ENCODE results near the gene DLGAP3. TPM values are rescaled to one million over a fixed set of nuclear protein-coding genes. Genes with fewer than 3 reads are reported as not detected.
A peak's percentile ranks its signal among the peaks of the same experiment; 100 is the strongest.

Gene DLGAP3
- total RNA-seq, 1 experiment from 2014 or later = not detected

DNA sequence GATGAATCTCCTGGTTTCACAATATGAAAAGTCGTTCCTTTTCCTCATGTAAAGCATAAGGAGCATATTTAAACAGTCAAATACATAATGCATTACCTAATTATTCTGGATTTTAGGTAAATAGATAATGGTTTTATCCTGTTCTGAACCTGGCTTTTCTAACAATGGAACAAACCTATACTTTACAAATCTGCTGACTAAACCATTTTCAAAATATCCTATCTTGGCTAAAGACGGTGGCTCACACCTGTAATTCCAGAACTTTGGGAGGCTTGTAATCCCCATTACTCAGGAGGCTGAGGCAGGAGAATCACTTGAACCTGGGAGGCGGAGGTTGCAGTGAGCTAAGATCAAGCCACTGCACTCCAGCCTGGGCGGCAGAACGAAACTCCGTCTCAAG, 72.8 kb downstream of the DLGAP3 start:
- CTCF ChIA-PET = no interaction called here
- POLR2A ChIA-PET (ENCODE audit: low non-redundant PET) = no interaction called here
- H3K4me3 ChIP-seq (ENCODE audit: low read depth, low read length, poor library complexity, severe bottlenecking) = no peak overlapping the region
- H3K9me3 ChIP-seq (ENCODE audit: low read depth, low read length, poor library complexity, severe bottlenecking) = no peaks in the 10 kb centered on the region
- TF ChIP-seq EZH2 (IDR thresholded peaks at IDR 0.05; ENCODE audit: borderline replicate concordance, low read depth, low read length, poor library complexity, severe bottlenecking) = no peak
- TF ChIP-seq, protein P1, sequence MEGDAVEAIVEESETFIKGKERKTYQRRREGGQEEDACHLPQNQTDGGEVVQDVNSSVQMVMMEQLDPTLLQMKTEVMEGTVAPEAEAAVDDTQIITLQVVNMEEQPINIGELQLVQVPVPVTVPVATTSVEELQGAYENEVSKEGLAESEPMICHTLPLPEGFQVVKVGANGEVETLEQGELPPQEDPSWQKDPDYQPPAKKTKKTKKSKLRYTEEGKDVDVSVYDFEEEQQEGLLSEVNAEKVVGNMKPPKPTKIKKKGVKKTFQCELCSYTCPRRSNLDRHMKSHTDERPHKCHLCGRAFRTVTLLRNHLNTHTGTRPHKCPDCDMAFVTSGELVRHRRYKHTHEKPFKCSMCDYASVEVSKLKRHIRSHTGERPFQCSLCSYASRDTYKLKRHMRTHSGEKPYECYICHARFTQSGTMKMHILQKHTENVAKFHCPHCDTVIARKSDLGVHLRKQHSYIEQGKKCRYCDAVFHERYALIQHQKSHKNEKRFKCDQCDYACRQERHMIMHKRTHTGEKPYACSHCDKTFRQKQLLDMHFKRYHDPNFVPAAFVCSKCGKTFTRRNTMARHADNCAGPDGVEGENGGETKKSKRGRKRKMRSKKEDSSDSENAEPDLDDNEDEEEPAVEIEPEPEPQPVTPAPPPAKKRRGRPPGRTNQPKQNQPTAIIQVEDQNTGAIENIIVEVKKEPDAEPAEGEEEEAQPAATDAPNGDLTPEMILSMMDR (conservative IDR thresholded peaks at IDR 0.05; ENCODE audit: low read depth, low read length) = no peak
- no TSS peak for BruUV-seq (replicated peaks)
- intact Hi-C loops (cut with micrococcal nuclease; ENCODE audit: unreplicated experiment) = no loop called here
- no peaks in the 10 kb centered on the region for H3K27me3 ChIP-seq (replicated peaks; ENCODE audit: insufficient read depth, low read depth, low read length, poor library complexity)
- H3K4me1 ChIP-seq (ENCODE audit: insufficient read depth, low read length, poor library complexity, severe bottlenecking) = peaks cover 8% of the 10 kb centered on the region
- no peak for DNase-seq (ENCODE audit: low spot score)
- no peak overlapping the region for H3K27ac ChIP-seq (ENCODE audit: low read depth, low read length, poor library complexity, severe bottlenecking)
- peaks cover 15% of the 10 kb centered on the region for H3K36me3 ChIP-seq (ENCODE audit: insufficient read depth, low read length, poor library complexity, severe bottlenecking)

DNA sequence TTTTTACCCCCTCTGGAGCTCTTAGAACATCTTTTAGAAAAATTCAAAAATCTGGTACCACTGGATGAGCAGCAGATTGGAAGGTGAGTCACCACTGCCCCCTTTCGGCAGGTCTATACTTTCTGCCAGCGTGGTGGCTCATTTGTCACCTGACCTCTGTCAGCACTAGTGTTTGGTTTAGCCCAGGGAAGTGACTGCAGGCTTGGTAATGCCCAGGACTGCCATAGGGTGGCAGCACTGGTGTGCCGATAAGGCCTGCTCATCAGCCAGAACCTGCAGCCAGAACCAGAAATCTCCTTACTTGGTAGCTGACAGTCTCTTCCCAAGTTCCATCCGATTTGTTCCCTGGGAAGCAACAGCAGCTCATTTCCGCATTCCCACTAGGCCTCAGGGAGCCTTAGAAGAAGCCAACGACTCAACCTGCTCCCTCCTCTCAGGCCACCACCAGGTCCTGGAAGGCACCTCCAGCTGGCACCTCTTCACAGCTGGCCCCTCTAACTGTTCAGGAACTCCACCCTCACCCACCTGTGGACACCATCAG, 76.7 kb downstream of the DLGAP3 start:
- DNase-seq (ENCODE audit: low spot score) = peak; percentile 96
- no peak overlapping the region for H3K4me3 ChIP-seq (ENCODE audit: low read depth, low read length, poor library complexity, severe bottlenecking)
- H3K36me3 ChIP-seq (ENCODE audit: insufficient read depth, low read length, poor library complexity, severe bottlenecking) = peaks cover 15% of the 10 kb centered on the region
- ChIA-PET POLR2A (ENCODE audit: low non-redundant PET) (no interaction called here), CTCF (interaction anchor here (0.6 to 1.4 kb wide), 6 partner anchors 13 to 1503 kb away, joined by 3 to 6 read pairs (median 4); no protein-coding TSS in a partner anchor)
- no peaks in the 10 kb centered on the region for H3K27me3 ChIP-seq (replicated peaks; ENCODE audit: insufficient read depth, low read depth, low read length, poor library complexity)
- peak overlapping the region; percentile 44 for H3K27ac ChIP-seq (ENCODE audit: low read depth, low read length, poor library complexity, severe bottlenecking)
- no peaks in the 10 kb centered on the region for H3K9me3 ChIP-seq (ENCODE audit: low read depth, low read length, poor library complexity, severe bottlenecking)
- no peaks in the 10 kb centered on the region for H3K4me1 ChIP-seq (ENCODE audit: insufficient read depth, low read length, poor library complexity, severe bottlenecking)
- TF ChIP-seq EZH2 (IDR thresholded peaks at IDR 0.05; ENCODE audit: borderline replicate concordance, low read depth, low read length, poor library complexity, severe bottlenecking) = no peak
- TF ChIP-seq, protein P1 (conservative IDR thresholded peaks at IDR 0.05; ENCODE audit: low read depth, low read length) = peak; percentile 100
- BruUV-seq (replicated peaks) = no TSS peak
- intact Hi-C loops (cut with micrococcal nuclease; ENCODE audit: unreplicated experiment) = loop anchor here (5.0 kb wide), 1 partner anchor 65 kb away; no protein-coding TSS in a partner anchor

DNA sequence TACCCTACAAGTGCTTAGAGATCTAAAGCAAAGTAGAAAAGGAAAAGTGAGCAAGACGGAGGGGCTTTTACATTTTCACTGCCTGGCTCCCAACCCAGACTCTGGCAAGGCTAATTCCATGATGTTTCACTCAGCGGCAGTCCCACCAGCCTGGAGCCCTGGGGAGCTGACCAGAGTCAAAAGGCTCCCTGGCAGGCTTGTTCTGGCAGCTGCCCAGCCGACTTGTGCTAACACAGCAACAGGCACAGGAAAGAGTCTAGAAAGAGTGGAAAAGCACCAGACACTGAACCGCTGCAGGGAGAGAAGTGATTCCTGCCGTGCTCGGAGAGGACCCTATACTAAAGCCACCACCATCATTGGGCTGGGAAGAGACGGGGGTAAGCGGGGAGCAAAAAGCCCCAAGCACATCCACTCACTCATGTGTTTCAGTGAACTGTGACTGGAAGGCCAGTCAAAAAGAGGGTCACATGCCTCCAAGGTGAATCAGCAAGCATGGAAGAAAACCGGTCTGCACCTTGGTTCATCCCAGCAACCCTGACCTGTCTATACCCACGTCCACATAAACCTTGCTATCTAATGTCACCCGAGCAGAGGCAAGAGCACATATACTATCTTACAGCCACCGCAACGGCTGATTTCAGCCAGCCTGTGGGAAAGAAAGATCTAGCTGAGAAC, 77.9 kb downstream of the DLGAP3 start:
- Histone ChIP-seq H3K27me3 (replicated peaks; ENCODE audit: insufficient read depth, low read depth, low read length, poor library complexity) (no peaks in the 10 kb centered on the region), H3K4me3 (ENCODE audit: low read depth, low read length, poor library complexity, severe bottlenecking) (no peak overlapping the region), H3K4me1 (ENCODE audit: insufficient read depth, low read length, poor library complexity, severe bottlenecking) (no peaks in the 10 kb centered on the region), H3K27ac (ENCODE audit: low read depth, low read length, poor library complexity, severe bottlenecking) (no peak overlapping the region), H3K9me3 (ENCODE audit: low read depth, low read length, poor library complexity, severe bottlenecking) (no peaks in the 10 kb centered on the region), H3K36me3 (ENCODE audit: insufficient read depth, low read length, poor library complexity, severe bottlenecking) (peaks cover 15% of the 10 kb centered on the region)
- no TSS peak for BruUV-seq (replicated peaks)
- ChIA-PET CTCF (no interaction called here), POLR2A (ENCODE audit: low non-redundant PET) (no interaction called here)
- DNase-seq (ENCODE audit: low spot score) = no peak
- TF ChIP-seq, protein P1 (conservative IDR thresholded peaks at IDR 0.05; ENCODE audit: low read depth, low read length) = no peak
- TF ChIP-seq EZH2 (IDR thresholded peaks at IDR 0.05; ENCODE audit: borderline replicate concordance, low read depth, low read length, poor library complexity, severe bottlenecking) = no peak
- intact Hi-C loops (cut with micrococcal nuclease; ENCODE audit: unreplicated experiment) = loop anchor here (5.0 kb wide), 1 partner anchor 64 kb away; no protein-coding TSS in a partner anchor
